HG03565 (cell line): Measurements from ENCODE around the gene RAPGEF4.

ENCODE experiments used
- ATAC-seq: cut with Tn5 transposase; IDR thresholded peaks from one replicate; pipeline ENCODE4 v1.9.1; 2021; ENCODE audit warnings: mild to moderate bottlenecking, moderate library complexity; ENCODE audit not compliant: unreplicated experiment

RAPGEF4 gene

DNA sequence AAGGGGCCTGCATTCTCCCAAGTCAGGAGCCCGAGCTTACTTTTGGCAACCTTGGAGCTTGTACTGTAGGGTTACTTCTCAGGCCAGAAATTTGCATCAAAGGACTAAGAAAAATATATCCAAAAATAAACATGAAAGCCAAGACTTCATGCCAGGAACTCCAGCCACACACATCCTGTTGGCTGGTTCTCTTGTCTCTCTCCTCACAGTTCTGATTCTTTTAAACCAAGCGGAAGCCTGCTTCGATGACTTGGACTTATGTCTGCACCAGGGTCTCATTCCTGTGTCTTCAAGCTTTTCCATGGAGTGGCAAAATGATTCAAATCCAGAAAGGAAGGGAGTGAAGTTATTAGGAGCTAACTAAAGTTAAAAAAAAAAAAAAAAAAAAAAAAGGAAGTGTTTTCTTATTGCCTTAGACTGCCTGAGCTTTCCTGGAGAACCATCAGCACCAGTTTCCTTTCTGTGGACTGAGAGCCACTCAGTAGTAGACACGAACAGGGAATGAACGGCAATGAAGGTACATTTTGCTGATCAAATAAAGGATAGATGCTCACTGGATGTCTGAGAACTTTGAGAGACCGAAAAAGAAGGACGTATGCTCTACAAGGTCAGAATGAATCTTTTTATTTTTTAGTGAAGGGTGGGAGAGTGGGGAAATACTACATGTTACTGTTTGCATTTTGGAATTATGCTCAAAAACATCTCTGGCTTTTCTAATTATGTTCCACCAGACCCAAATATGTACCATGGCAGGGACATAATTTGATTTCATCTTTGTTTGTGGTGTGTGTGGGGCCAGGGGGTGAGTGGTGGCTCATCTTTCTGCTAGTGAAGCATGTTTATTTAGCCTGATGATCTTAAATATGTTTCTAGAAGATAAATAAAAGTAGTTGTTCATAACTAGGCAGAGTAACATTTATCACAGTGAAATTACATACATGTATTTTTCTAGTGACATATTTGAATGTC, 86.0 kb downstream of the RAPGEF4 start:
- no peak for ATAC-seq

DNA sequence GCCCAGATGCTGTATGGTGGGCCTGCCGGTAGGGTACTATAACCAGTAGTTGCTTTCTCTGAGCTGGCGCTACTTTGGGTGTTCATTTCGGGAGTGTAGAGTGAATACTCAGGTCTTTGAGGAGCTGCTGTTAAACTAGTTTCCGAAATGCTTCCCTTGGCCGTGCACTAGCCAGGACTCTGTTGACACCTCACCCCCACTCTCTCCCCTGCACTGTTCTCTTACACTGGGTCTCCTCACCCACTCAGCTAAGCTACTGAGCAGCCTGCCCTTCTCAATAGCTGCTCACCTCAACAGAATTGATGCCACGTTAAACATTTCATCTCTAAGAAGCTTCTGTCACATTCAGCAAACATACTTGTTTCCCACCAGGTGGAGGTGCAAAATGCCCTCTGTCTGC, 86.9 kb downstream of the RAPGEF4 start:
- ATAC-seq, result no peak

DNA sequence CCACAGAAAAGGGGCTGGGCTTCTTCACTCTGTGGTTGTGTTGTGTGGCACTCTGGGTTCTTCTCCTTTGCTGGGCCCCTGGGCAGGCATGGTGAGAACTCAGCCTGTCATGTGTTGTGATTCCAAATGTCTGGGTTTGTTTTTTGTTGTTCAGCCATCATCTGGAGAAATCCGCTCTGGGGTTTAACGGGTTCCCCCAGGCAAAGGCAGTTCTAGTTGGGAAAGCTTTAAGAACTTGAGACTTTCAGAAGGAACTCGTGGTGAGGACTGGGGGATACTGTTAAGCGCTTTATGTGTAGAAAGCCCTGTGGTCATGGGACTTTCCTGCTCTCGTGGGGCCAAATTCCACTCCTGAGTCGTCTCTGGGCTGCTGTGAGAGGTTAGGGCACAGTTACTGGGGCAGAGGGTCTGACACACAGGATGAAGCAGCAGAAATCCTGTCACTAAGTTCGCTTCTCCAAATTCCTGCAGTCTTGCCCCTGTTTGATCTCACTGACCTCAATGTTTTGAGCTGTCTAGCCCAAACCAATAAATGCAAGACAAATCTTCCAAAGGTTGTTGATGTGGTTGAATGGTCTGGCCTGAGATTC, 87.7 kb downstream of the RAPGEF4 start:
- ATAC-seq, result no peak

- ATAC-seq, result no peak
These were observed 90.9 kb downstream of the RAPGEF4 start for GRCh38 chr2:172826522-172826921.

GRCh38 chr2:172829229-172829628, 93.6 kb downstream of the RAPGEF4 start:
- ATAC-seq, result no peak

GRCh38 chr2:172830482-172830881, 94.8 kb downstream of the RAPGEF4 start:
- no peak for ATAC-seq

DNA sequence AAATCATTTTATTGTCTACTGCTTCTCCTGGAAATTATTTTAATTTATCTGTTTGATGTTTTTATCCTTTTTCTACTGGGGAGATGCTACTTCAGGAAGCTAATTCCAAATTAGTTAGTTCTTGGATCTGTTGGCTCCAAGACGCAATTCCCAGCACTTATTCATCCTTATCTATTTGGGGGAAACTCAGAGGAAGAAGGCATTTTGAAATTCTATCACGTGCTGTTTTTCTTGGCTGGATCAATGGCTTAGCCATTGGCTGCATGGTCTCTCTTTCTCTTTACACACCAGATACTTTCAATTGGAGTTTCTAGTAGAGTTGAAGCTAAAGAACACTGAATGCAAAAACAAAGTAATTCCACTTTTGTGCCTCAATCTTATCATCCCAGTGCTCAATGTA, 98.3 kb downstream of the RAPGEF4 start:
- no peak for ATAC-seq

DNA sequence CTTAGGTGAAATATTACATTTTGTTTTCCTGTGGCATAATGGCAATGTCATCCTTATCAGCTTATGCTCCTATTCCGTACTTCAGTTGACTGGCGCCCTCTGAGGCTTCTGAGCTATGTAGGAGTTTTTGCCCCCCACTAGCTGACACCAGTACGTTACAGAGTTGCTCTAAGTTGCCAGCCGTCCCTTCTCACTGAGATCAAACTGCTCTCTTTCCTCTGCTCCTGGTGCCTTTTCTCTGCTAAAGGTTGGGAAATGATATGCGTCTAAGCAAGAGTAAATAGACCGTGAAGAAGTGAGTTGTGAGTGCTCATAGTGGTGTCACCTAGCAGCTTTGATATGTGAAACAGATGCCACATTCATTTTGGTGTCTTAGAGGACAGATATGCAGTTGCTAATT, 99.2 kb downstream of the RAPGEF4 start:
- ATAC-seq, result no peak

GRCh38 chr2:172836347-172836821, 100.7 kb downstream of the RAPGEF4 start:
- no peak for ATAC-seq

DNA sequence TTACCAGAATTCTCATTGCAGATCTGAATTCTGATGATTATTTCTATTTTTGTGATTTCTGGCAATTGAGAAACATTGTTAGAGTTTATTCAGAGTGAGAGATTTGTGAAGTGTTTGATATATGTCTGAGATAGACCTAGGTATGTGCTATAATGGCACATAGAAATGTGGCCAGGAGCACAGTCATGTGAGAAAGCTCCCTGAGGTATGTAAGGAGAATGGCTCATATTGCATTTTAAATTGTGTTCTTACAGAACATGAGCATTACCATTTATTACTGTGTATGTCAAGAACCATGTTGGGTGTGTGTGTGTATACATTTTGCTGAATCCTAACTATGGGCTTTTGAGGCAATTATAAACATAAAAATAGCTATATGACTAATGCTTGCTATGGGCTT, 101.2 kb downstream of the RAPGEF4 start:
- no peak for ATAC-seq

- no peak for ATAC-seq
These were observed 103.8 kb downstream of the RAPGEF4 start for GRCh38 chr2:172839446-172839845.

DNA sequence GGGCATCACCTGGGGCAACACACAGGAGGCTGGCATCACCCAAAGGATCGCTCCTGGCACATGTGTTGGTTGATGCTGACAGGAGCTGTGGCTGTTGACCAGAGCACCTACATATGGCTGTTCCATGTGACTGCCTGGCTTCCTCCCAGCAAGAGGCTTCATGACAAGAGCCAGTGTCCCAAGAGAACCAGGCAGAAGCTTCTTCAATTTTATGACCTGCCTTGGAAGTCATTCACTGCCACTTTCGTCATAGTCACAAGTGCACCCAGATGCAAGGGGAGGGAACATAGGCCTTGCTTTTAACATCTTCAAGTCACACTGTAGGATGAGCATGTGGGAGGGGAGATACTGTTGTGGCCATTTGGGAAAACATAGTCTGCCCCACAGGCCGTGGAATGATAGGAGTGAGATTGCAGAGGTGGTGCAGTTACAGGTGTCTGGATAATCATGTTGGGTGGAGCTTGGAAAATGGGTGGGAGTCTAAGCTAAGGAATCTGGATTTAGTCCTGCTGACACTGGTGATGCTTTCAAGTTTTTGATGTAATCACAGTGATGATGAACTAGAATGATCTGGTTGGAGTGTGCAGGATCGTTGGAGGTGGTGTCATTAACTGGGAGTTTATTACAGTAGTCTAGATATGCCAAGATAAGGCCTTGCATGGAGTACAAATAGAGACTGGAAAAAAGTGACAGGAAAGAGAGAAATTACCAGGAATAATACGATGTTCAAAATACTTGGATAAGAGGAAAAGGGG, 107.0 kb downstream of the RAPGEF4 start:
- ATAC-seq, result no peak

GRCh38 chr2:172843266-172843582, 107.6 kb downstream of the RAPGEF4 start:
- ATAC-seq, result no peak

DNA sequence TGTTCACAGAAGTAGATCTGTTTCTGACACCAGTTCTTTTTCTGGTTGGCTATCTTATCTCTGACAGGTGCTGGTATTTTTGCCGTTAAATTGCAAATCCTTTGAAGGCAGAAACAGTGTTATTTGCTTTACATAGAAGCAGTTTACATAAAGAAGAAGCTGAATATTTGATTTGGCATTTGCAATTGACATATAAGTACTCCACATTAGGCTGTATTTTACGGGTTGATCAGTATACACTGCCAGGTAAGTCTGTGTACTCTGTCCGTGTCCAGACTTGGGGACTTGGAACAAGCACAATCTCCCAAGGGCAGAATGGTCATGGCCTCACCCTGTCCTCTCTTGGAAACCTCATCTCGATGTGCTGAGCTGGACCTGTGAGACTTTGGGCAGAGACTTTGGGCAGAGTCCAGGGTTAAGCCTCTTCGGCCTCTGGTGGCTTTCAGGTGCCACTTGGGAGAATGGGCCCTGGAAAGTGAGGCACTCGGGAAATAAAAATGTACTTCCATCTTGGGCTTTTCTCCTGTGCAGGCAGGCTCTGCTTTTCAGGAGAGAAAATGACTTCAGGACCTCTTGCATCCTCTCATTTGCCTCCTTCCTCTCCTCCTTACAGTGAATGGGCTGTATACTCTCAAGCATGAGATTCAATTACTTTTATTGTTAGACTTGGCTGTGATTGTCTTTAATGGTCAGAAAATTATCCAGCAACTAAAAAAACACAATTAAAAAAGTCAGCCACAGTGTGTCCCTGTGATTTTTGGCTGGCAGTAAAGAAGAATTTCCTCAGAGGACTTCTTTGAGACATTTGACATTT, 108.5 kb downstream of the RAPGEF4 start:
- no peak for ATAC-seq

DNA sequence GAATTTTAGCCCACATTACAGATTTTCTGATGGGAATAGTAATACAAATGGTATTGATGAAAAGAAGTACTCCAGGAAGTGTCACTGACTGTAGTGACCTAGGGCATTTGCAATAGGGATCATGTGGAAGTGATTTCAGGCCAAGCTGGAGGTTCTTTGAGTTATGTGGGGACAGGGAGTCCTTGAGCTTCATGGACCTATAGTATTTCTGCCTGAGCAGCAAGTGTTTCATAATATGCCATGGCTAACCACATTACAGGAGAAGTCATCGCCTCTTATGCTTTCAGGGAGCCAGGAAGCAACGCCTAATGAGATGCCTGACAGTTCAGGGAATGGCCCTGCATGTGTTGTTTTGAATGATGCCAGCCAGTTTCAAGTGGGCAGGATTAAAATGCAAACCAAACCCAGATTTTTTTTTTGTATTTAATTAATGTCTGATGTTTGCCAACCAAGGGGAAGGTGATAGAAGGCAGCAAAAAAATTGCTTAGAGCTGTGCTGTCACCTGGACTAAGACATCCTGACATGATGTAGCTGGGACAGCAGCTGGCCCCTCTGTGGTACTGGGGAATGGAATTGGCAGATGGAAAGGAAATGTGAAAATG, 109.5 kb downstream of the RAPGEF4 start:
- no peak for ATAC-seq

DNA sequence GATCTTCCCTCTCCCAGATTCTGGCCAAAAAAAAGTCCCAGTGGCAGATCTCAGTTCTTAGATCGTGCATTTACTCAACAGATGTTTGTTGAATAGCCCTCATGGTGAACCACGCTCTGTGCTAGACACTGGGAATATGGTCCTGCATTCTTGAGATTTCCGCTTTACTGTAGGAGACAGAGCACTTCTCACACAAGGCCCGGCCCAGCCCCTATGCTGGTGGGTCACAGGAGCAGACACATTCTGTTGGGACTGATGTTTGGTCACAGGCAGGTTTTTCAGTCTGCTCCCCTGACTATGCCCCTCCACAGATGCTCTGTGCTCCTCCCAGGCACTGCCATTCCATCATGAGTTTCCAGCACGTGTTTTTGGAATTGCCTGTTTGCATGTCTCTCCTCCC, 110.9 kb downstream of the RAPGEF4 start:
- no peak for ATAC-seq

DNA sequence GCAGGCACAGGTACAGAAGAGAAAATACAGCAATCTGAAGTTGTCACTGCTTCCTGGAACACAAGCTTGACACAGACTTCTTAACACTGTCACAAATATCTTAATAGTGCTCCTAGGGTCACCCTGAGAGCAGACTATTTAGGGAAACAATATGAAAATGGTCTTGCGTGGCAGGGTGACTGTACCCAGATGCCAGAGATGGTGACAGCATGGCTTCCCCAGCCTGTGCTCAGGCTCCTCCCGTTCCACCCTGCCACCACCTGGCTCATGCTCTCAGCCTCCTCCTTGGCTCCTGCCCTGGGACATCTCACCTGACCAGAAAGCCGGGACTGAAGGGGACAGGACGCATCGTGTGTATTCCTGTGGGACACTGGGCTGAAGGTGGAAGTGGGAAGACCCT, 111.5 kb downstream of the RAPGEF4 start:
- ATAC-seq, result no peak

DNA sequence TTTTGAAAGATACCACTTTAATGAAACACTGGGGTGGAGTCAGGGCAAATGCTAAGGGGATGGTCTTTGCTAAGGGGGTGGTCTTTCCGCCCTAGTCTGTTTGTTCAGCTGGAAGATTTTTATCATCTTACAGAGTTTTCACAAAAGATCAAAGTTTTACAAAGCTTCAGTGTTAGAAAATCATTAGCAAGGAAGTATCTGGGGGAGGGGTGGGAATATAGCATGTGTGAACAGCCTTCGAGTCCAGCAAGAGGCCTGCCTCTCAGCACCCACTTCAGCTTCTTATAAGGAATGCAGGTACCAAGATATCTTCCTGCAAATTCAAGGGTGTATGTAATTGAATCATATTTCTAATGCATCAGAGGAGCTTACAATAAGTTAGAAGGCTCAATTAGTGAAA, 112.9 kb downstream of the RAPGEF4 start:
- no peak for ATAC-seq

DNA sequence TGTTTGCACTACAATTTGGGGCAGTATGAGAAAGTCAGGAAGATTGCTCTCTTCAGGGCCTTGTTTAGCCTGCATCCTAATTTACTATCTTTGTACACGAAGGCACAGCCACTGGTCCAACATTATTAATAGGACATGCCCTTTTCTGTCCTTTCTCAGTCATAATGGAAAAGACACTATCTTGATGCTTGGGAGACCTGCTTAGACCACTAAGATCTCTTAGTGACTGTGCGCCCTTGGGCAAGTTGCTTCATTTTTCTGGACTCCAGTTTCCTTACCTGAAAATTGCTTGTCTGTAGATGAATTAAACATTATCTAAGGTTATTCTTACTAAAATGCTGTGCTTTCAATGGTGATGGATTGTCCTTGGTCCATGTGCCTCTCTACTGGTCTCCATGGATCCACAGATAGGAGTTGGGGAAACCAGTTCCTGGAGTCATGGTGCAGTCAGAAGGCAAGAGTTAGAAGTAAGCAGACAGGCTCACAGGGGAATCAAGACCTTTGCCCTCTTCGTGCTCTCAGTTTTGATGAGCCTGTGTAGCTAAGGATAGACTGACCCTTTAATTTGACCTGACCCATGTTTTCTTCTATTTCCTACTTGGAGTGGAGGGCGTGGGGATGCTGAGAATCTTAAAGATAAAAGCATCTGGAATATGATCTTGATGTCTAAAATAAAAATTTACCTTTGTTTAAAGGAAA, 114.0 kb downstream of the RAPGEF4 start:
- no peak for ATAC-seq

DNA sequence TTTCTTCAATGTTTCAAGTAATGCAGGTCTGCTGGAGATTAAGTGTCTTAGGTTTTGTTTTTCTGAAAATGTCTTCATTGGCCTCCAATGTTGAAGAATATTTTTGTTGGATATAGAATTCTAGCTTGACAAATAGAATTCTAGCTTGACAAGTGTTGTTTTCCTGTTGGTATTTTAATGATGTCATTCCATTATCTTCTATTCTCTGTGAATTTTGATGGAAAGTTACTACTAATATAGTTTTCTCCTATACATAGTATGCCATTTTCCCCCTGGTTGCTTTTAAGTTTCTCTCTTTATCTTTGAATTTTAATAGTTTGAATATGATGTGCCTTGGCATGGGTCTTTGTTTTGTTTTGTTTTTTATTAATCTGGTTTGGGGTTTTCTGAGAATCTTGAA, 119.9 kb downstream of the RAPGEF4 start:
- no peak for ATAC-seq
